ENCODE data around the gene PACSIN2.
"Not testable (repeated sequence)": the region's sequence is repeated elsewhere in the genome, so short reads cannot be mapped to it uniquely, and the experiment has no call there.

Gene PACSIN2

DNA sequence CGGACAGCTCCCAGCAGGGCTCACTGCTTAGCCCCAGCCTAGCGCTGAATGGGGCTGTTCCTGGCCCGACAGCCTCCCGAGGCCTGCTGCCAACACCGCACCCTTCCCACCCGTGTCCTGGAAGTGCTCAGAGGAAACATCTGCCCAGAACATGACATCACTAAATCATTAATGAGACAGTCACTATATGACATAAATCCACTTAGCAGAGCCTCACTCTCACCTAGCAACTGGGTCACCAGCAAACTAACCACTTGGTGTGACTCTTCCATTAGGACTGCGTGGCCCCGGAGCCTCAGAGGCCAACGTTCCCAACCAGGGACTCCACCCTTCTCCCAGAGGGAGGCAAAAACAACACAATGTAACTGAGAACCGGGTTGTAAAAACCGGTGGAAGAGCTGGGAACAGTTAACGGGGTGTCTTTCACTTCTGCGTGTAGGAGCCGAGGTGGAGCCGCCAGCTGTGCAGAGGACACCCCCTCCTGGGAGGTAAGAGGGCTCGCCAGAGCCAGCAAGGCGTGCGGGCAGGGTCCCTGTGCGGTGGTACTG, 21.4 kb upstream of the PACSIN2 start:
- no peak overlapping the region for H2AFZ ChIP-seq (ENCODE audit: low read length, unreplicated experiment)
- no peaks in the 10 kb centered on the region for H3K4me1 ChIP-seq (ENCODE audit: control insufficient read depth, insufficient read depth, low read length, unreplicated experiment)
- H3K36me3 ChIP-seq (ENCODE audit: insufficient read depth, low read length): no peaks in the 10 kb centered on the region
- H3K27ac ChIP-seq (ENCODE audit: low read depth, low read length): peak overlapping the region; percentile 43; the same call in 1 of the 2 replicates
- H3K4me3 ChIP-seq (ENCODE audit: low read depth, low read length): no peak overlapping the region
- no peaks in the 10 kb centered on the region for H3K79me2 ChIP-seq (ENCODE audit: control insufficient read depth, insufficient read depth, low read length, unreplicated experiment)
- no peaks in the 10 kb centered on the region for H3K27me3 ChIP-seq (ENCODE audit: insufficient read depth, low read length)

GRCh38 chr22:43035250-43035649, 20.3 kb upstream of the PACSIN2 start:
- Histone ChIP-seq H3K27ac (ENCODE audit: low read depth, low read length) (no peak overlapping the region), H2AFZ (ENCODE audit: low read length, unreplicated experiment) (no peak overlapping the region), H3K4me3 (ENCODE audit: low read depth, low read length) (no peak overlapping the region), H3K4me1 (ENCODE audit: control insufficient read depth, insufficient read depth, low read length, unreplicated experiment) (no peaks in the 10 kb centered on the region), H3K27me3 (ENCODE audit: insufficient read depth, low read length) (no peaks in the 10 kb centered on the region), H3K79me2 (ENCODE audit: control insufficient read depth, insufficient read depth, low read length, unreplicated experiment) (no peaks in the 10 kb centered on the region), H3K36me3 (ENCODE audit: insufficient read depth, low read length) (no peaks in the 10 kb centered on the region)

DNA sequence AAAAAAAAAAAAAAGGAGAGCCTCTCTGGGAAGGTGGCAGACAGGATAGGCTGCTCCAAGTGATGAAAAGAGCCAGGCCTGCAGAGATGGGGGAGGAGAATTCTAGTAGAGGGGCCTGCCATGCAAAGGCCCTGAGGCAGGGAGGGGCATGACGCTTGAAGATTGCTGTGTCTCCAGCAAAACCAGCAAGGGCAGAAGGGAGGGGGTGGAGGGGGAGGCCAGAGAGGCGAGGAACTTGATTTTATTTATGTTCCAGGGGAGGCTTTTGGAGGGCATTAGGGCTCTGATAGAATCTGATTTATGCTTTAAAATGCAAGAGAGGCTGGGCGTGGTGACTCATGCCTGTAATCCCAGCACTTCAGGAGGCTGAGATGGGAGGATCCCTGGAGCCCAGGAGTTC, 16.7 kb upstream of the PACSIN2 start:
- Histone ChIP-seq H2AFZ (ENCODE audit: low read length, unreplicated experiment) (no peak overlapping the region), H3K36me3 (ENCODE audit: insufficient read depth, low read length) (no peaks in the 10 kb centered on the region), H3K4me3 (ENCODE audit: low read depth, low read length) (no peak overlapping the region), H3K27ac (ENCODE audit: low read depth, low read length) (no peak overlapping the region), H3K27me3 (ENCODE audit: insufficient read depth, low read length) (no peaks in the 10 kb centered on the region), H3K4me1 (ENCODE audit: control insufficient read depth, insufficient read depth, low read length, unreplicated experiment) (no peaks in the 10 kb centered on the region), H3K79me2 (ENCODE audit: control insufficient read depth, insufficient read depth, low read length, unreplicated experiment) (no peaks in the 10 kb centered on the region)

GRCh38 chr22:43018615-43019014, 3.7 kb upstream of the PACSIN2 start:
- Histone ChIP-seq H3K27me3 (ENCODE audit: insufficient read depth, low read length) (no peaks in the 10 kb centered on the region), H3K4me3 (ENCODE audit: low read depth, low read length) (no peak overlapping the region), H3K79me2 (ENCODE audit: control insufficient read depth, insufficient read depth, low read length, unreplicated experiment) (peaks cover 12% of the 10 kb centered on the region), H3K4me1 (ENCODE audit: control insufficient read depth, insufficient read depth, low read length, unreplicated experiment) (peaks cover 6% of the 10 kb centered on the region), H2AFZ (ENCODE audit: low read length, unreplicated experiment) (no peak overlapping the region), H3K27ac (ENCODE audit: low read depth, low read length) (no peak overlapping the region), H3K36me3 (ENCODE audit: insufficient read depth, low read length) (no peaks in the 10 kb centered on the region)

GRCh38 chr22:43017525-43018460, 2.8 kb upstream of the PACSIN2 start:
- Histone ChIP-seq H3K27me3 (ENCODE audit: insufficient read depth, low read length) (no peaks in the 10 kb centered on the region), H3K4me3 (ENCODE audit: low read depth, low read length) (no peak overlapping the region), H3K4me1 (ENCODE audit: control insufficient read depth, insufficient read depth, low read length, unreplicated experiment) (peaks cover 14% of the 10 kb centered on the region), H2AFZ (ENCODE audit: low read length, unreplicated experiment) (no peak overlapping the region), H3K79me2 (ENCODE audit: control insufficient read depth, insufficient read depth, low read length, unreplicated experiment) (peaks cover 21% of the 10 kb centered on the region), H3K36me3 (ENCODE audit: insufficient read depth, low read length) (no peaks in the 10 kb centered on the region), H3K27ac (ENCODE audit: low read depth, low read length) (no peak overlapping the region)

GRCh38 chr22:43016150-43016549, 1.2 kb upstream of the PACSIN2 start:
- H3K4me3 ChIP-seq (ENCODE audit: low read depth, low read length): not testable (repeated sequence)

GRCh38 chr22:43015677-43016042, 711 bp upstream of the PACSIN2 start:
- Histone ChIP-seq H3K36me3 (ENCODE audit: insufficient read depth, low read length) (no peaks in the 10 kb centered on the region), H3K4me3 (ENCODE audit: low read depth, low read length) (peak overlapping the region; percentile 83), H3K4me1 (ENCODE audit: control insufficient read depth, insufficient read depth, low read length, unreplicated experiment) (peaks cover 14% of the 10 kb centered on the region), H2AFZ (ENCODE audit: low read length, unreplicated experiment) (peak overlapping the region; percentile 75), H3K79me2 (ENCODE audit: control insufficient read depth, insufficient read depth, low read length, unreplicated experiment) (peaks cover 40% of the 10 kb centered on the region), H3K27ac (ENCODE audit: low read depth, low read length) (no peak overlapping the region), H3K27me3 (ENCODE audit: insufficient read depth, low read length) (no peaks in the 10 kb centered on the region)

More at GRCh38 chr22:43016150-43016549, 1.2 kb upstream of the PACSIN2 start:
- H2AFZ ChIP-seq (ENCODE audit: low read length, unreplicated experiment); H3K27ac ChIP-seq (ENCODE audit: low read depth, low read length); H3K27me3 ChIP-seq (ENCODE audit: insufficient read depth, low read length); H3K36me3 ChIP-seq (ENCODE audit: insufficient read depth, low read length): not testable (repeated sequence)
- Histone ChIP-seq H3K4me1 (ENCODE audit: control insufficient read depth, insufficient read depth, low read length, unreplicated experiment) (peaks cover 14% of the 10 kb centered on the region), H3K79me2 (ENCODE audit: control insufficient read depth, insufficient read depth, low read length, unreplicated experiment) (peaks cover 35% of the 10 kb centered on the region)

- peaks cover 46% of the 10 kb centered on the region for H3K79me2 ChIP-seq (ENCODE audit: control insufficient read depth, insufficient read depth, low read length, unreplicated experiment)
- H3K36me3 ChIP-seq (ENCODE audit: insufficient read depth, low read length): no peaks in the 10 kb centered on the region
- H3K27me3 ChIP-seq (ENCODE audit: insufficient read depth, low read length): no peaks in the 10 kb centered on the region
- no peak overlapping the region for H2AFZ ChIP-seq (ENCODE audit: low read length, unreplicated experiment)
- H3K27ac ChIP-seq (ENCODE audit: low read depth, low read length): no peak overlapping the region; the same call in 1 of the 2 replicates
- peaks cover 14% of the 10 kb centered on the region for H3K4me1 ChIP-seq (ENCODE audit: control insufficient read depth, insufficient read depth, low read length, unreplicated experiment)
- H3K4me3 ChIP-seq (ENCODE audit: low read depth, low read length): peak overlapping the region; percentile 83
Measured at GRCh38 chr22:43014316-43014868, 557 bp downstream of the PACSIN2 start.

GRCh38 chr22:43013355-43014315, 1.3 kb downstream of the PACSIN2 start:
- Histone ChIP-seq H3K4me3 (ENCODE audit: low read depth, low read length) (peak overlapping the region; percentile 83), H3K27ac (ENCODE audit: low read depth, low read length) (peak overlapping the region; percentile 23; the same call in 1 of the 2 replicates), H3K36me3 (ENCODE audit: insufficient read depth, low read length) (no peaks in the 10 kb centered on the region), H2AFZ (ENCODE audit: low read length, unreplicated experiment) (no peak overlapping the region), H3K27me3 (ENCODE audit: insufficient read depth, low read length) (no peaks in the 10 kb centered on the region), H3K79me2 (ENCODE audit: control insufficient read depth, insufficient read depth, low read length, unreplicated experiment) (peaks cover 54% of the 10 kb centered on the region), H3K4me1 (ENCODE audit: control insufficient read depth, insufficient read depth, low read length, unreplicated experiment) (peaks cover 21% of the 10 kb centered on the region)

DNA sequence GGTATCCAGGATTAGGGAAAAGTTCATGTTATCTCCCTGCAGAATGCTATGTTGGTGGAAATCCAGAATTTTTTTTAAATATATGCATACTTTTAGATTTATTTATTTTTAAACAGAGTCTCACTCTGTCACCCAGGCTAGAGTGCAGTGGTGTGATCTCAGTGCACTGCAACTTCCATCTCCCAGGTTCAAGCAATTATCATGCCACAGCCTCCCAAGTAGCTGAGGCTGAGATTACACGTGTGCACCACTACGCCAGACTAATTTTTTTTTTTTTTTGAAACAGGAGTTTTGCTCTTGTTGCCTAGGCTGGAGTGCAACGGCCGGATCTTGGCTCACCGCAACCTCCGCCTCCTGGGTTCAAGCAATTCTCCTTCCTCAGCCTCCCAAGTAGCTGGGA, 2.6 kb downstream of the PACSIN2 start:
- H3K36me3 ChIP-seq (ENCODE audit: insufficient read depth, low read length): no peaks in the 10 kb centered on the region
- no peak overlapping the region for H3K4me3 ChIP-seq (ENCODE audit: low read depth, low read length)
- H3K79me2 ChIP-seq (ENCODE audit: control insufficient read depth, insufficient read depth, low read length, unreplicated experiment): peaks cover 66% of the 10 kb centered on the region
- H2AFZ ChIP-seq (ENCODE audit: low read length, unreplicated experiment): no peak overlapping the region
- H3K27me3 ChIP-seq (ENCODE audit: insufficient read depth, low read length): no peaks in the 10 kb centered on the region
- H3K4me1 ChIP-seq (ENCODE audit: control insufficient read depth, insufficient read depth, low read length, unreplicated experiment): peaks cover 32% of the 10 kb centered on the region
- no peak overlapping the region for H3K27ac ChIP-seq (ENCODE audit: low read depth, low read length)

Measured in ACC112 (cell line).